SK-N-SH (cell line): ENCODE data around the gene GABRD. TPM values are rescaled to one million over a fixed set of nuclear protein-coding genes. Genes with fewer than 3 reads are reported as not detected.

Experiments used
- CTCF ChIP-seq: fragments of 200-600 bp; sonication (generic); IDR thresholded peaks from 2 replicates; pipeline ENCODE4 v1.6.1; 2017; ENCODE audit warnings: antibody characterized with exemption, mild to moderate bottlenecking, moderate library complexity
- FOSL2 ChIP-seq: IDR thresholded peaks from 2 replicates; pipeline ENCODE4 v1.4.0; 2012; ENCODE audit warnings: low read depth, mild to moderate bottlenecking, moderate library complexity, borderline replicate concordance
- FOXJ3 ChIP-seq: sonication (generic); formaldehyde crosslinking; IDR thresholded peaks from 2 replicates; pipeline ENCODE4 v1.5.1; 2020; ENCODE audit warnings: mild to moderate bottlenecking, missing genetic modification reagents
- IRF3 ChIP-seq: fragments of 150-350 bp; IDR thresholded peaks from 2 replicates; pipeline ENCODE4 v1.6.1; 2016; ENCODE audit warnings: mild to moderate bottlenecking, low read depth, low read length
- JUND ChIP-seq: IDR thresholded peaks from 2 replicates; pipeline ENCODE4 v1.4.0; 2012
- MAX ChIP-seq: IDR thresholded peaks from 2 replicates; pipeline ENCODE4 v1.4.0; 2012; ENCODE audit warnings: low read depth
- MXI1 ChIP-seq: IDR thresholded peaks from 2 replicates; pipeline ENCODE4 v1.6.1; 2012; ENCODE audit warnings: mild to moderate bottlenecking, low read depth, low read length, improper control_type of control experiment
- NFIC ChIP-seq: IDR thresholded peaks from 2 replicates; pipeline ENCODE4 v1.4.0; 2012; ENCODE audit warnings: borderline replicate concordance
- POLR2AphosphoS5 ChIP-seq: IDR thresholded peaks from 2 replicates; pipeline ENCODE4 v1.6.1; 2012; ENCODE audit warnings: low read depth, low read length
- RCOR1 ChIP-seq: fragments of 150-350 bp; IDR thresholded peaks from 2 replicates; pipeline ENCODE4 v1.6.1; 2017; ENCODE audit warnings: antibody characterized with exemption, low read length
- RFX5 ChIP-seq: IDR thresholded peaks from 2 replicates; pipeline ENCODE4 v1.6.1; 2012; ENCODE audit warnings: mild to moderate bottlenecking, improper control_type of control experiment, low read length
- SIN3A ChIP-seq: IDR thresholded peaks from 2 replicates; pipeline ENCODE4 v1.6.1; 2012; ENCODE audit warnings: low read depth, mild to moderate bottlenecking, low read length, moderate library complexity, borderline replicate concordance
- USF2 ChIP-seq: fragments of 150-350 bp; IDR thresholded peaks from 2 replicates; pipeline ENCODE4 v1.6.1; 2017; ENCODE audit warnings: antibody characterized with exemption, low read length, low read depth, borderline replicate concordance
- YY1 ChIP-seq: IDR thresholded peaks from 2 replicates; pipeline ENCODE4 v1.4.0; 2012; ENCODE audit warnings: low read depth, mild to moderate bottlenecking
- ZBTB33 ChIP-seq: IDR thresholded peaks from 2 replicates; pipeline ENCODE4 v1.4.0; 2012; ENCODE audit warnings: low read depth, borderline replicate concordance
- polyA plus RNA-seq, 3 experiments: library from polyadenylated mRNA; depleted of rRNA; stranded (reverse); fragments of >200 nt; gene quantifications; 2 replicates each; pipeline ENCODE4 v1.2.3, GENCODE V29; 2012

GABRD gene
- polyA plus RNA-seq, 1 of the 3 experiments (the other 2 are of a cell fraction): 0.07 TPM

- TF ChIP-seq FOXJ3 (CRISPR knock-in tag) (no peak), CTCF (peak; percentile 58), RCOR1 (no peak), YY1 (no peak), POLR2AphosphoS5 (no peak), MAX (no peak), ZBTB33 (no peak), JUND (no peak), FOSL2 (no peak), USF2 (no peak), IRF3 (no peak), NFIC (no peak), RFX5 (no peak), SIN3A (no peak), MXI1 (no peak; the same call in 1 of the 2 replicates)
Measured at GRCh38 chr1:2044510-2045319, 25.6 kb downstream of the GABRD start (continued).
